HG03354 (cell line): ENCODE results near the gene RNF220.

ENCODE experiments used
- ATAC-seq: cut with Tn5 transposase; IDR thresholded peaks from one replicate; pipeline ENCODE4 v1.9.1; 2021; ENCODE audit warnings: mild to moderate bottlenecking; ENCODE audit not compliant: unreplicated experiment, poor library complexity, severe bottlenecking

RNF220 gene

DNA sequence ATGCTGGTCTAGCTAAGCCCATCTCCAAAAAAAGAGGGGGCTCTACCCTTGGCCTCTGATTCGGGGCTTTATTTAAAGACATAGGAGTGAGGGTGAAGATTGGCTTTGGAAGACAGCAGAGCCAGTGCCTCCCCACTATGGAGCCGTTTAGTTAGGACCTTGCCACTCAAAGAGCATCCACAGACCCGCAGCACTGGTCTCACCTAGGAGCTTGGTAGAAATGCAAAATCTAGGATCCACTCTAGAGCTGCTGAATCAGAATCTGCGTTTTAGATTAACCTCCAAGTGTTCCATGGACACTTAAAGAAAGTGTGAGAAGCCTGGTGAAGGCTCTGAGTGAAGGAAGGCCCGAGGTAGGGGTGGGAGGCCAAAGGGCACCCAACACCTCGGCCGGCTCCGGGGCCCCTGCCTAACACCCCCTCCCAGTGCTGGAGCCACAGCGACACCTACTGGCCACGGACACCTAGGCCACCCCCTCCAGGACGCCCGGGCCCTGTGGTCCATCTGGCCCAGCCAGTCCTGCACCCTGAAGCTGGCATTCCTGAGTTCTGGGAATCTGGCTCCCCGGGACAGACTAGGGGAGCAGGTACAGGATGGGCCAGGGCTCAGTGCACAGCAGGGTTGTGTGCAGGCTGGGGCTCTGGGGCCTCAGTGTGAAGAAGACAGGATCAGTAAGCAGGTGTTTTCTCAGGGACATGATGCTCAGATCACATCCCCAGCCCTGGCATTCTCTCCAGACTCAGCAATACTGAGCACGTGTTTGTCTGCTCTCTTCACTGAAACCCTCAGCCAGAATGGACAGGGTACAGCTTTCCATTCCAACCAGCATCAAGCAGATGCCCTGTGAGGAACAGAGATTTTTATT is 190.0 kb downstream of the RNF220 start:
- peak; percentile 71 for ATAC-seq

DNA sequence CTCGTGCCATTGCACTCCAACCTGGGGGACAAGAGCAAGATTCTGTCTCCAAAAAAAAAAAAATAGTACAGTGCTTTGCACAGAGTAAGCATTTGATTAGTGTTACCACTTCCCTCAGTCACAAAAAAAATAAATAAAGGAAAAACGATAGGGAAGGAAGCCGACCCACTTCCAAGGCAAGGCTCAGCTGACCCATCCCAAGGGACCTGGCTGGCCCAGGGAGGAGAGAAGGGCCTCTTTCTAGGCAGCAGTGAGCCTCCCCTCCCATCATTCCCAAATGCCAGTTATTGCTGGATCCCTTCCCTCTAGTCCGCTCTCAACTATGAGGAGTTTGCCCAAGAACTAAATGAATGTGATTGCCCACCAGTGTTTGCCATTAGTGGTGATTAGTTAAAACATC is 191.5 kb downstream of the RNF220 start:
- ATAC-seq, result no peak

DNA sequence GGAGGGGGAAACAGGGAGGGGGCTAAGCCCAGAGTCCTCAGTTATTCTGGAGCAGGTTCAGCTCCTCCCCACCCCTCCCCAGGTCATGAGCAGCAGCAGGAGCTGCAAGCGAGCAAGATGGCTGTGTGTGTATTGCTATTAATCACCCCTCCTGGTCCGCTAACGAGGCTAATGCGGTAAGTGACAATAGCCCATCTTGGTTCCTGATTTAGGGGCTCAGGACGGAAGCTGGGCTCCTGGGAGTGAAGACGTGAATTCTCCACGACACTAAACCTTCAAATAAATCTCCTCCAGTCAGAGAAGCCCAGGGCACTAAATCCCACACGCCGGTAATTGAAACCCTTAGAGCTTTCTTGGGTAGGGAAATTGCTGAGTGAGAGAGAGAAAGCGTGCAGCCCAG is 193.1 kb downstream of the RNF220 start:
- no peak for ATAC-seq

DNA sequence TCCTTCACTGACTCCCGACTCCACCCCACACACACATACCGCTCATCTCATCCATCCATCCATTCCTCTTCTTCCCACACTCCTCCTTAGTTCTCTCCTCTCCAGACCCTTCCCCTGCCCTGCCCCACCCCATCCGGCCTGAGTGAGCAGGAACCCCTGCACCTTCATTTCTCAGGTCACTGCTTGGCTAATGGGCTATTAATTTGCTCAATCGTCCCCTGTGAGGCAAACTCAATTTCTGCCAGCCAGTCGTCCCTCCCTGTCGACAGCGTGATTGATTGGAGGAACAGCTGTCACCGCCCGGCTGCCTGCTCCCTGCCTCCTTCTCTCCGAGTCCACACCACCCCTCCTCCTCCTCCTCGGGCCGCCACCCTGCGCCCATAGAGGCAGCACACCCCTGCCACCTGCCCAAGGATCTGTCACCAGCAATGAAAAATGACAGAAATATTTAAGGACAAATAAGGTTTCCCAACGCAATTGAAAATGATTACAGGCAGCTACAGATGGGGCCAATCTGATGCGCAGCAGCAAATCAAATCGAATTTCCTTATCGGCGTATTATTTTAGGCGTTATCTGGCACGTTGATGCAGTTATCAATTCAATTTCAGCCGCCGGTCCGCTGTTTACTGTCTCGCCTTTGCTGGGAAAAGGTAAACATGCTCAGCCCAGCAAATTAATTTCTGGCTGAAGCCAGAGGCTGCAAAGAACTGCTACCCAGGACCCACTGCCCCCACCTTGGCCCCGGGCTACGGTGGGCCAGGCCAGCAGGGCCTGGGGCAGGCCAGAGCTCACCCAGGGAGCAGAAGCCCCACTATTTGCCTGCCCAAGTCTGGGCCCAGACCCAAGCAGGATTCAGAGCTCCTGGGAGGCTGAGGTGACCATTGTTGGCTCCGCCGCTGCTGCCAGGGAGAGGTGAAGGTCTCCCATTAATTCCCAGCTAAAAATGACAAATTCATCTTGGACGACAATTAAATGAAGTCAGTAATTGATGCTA is 197.9 kb downstream of the RNF220 start:
- no peak for ATAC-seq

DNA sequence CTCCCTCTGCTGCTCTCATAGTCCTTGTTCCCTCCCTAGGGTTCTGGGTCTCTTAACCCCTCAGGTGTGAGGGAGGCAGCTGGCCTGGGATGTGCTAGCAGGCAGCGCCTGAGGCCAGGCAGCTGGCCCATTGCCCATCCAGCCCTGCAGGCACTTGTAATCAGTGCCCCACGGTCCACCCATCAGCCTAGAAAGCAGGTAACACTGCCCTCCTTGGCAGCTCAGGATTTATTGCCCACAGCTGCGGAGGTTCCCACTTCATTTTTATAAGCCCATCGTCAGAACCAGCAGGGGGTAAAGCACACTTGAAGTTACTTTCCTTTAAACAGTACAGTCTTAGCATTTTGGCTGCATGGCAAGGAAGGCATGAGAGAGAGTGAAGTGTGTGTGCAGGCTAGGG is 198.7 kb downstream of the RNF220 start:
- no peak for ATAC-seq

DNA sequence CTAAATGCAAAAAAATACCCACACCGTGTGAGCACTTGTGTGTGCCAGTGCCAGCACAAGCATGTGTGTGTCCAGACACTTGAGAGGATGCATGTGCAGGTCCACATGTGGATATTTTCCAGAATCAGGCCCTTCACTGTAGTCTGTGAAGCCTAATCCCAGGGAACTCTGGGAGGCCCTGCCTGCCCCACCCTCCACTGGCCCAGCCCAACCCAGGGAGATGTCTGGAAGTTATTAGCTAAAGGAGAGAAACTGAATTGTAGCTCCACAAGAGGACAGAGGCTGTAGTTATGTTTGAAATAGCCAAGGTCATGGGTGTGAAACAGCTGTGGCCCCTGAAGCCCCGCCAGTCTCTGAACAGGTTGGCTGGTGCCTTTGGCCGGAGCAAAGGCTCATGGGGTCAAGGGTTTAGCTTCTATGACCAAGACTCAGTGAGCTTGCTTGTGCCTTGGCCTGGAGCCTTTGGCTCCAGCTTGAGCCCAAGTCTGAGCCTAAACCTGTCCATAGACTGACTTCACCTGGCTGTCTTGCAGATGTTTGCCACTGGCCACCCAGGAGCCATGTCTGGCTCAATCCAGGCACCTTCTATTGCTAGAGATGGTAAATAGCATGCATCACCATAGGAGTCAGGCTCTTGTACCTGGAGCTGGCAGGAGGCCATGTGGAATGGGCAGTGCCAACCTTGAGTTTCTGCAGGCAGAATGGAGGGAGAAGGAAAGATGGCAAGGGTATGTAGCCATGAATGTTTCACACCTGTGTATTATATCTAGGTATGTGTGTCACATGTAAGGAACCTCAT is 199.3 kb downstream of the RNF220 start:
- no peak for ATAC-seq

DNA sequence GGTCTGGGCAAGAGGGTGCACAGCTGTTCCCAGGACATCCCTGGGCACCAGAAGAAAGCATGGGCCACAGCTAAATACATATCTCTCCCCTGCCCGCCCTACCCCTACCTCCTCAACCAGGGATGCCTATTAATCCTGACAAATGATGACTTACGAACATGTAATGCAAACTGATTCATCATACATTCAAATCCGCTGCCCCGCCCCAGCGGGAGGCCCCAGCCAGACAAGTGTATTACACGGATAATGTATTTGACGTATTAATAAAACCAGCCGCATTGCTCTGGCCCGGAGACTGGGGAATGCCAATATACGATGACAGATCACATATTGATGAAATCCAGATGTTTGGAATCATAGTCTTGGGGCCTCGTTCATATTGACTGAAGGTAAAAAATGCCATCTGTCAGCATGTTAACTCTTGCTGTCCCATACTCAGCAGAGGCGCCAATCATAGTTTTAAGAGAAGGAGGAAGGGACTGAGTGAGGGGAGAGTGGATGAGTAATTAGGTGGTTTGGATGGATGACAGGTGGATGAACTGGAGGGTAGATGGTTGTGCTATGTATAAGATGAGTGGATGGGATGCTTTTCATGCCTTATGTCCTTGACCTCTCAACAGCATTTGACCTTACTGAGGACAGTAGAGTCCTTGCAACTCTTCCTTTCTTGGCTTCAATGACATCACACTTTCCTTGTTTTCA is 201.0 kb downstream of the RNF220 start:
- no peak for ATAC-seq

DNA sequence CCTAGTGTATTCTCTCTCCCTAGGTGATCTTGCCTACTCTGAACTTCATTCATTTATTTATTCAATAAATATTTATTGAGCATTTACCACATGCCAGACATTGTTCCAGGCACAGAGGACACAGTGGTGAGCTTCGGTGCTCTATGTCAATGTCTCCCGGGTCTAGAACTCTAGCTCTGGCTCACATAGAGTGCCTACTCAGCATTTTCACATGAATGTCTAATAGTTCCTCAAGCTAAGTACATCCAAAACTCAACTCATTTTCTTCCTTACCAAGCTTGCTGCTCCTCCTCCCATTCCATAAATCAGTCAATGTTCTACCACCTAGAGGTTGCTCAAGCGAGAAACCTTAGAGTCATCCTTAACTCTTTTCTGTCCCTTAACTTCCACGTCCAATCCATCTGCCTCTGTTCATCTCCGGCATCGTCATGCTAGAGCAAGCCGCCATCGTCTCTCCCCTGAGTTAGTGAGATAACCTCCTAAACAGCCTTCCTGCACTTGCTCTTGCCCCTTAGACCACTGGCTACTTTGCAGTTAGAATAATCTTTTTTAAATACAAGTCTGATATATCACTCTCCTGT is 201.7 kb downstream of the RNF220 start:
- ATAC-seq, result no peak

DNA sequence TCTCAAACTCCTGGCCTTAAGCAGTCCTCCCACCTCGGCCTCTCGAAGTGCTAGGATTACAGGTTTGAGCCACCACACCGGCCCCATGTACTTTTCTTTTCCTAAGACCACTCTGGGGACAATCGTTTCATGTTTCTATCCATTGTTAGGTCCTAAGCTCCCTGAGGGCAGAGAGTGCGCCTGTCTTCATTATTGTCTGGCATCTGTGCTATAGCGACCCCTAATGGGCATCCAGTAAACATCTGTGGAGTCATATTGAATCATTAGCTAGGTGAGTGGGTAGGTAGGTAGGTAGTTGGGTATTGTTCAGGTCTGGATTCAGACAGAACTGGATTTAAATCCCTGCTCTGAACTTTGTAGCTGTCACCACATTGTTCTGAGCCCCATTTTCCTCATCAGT is 203.1 kb downstream of the RNF220 start:
- no peak for ATAC-seq

DNA sequence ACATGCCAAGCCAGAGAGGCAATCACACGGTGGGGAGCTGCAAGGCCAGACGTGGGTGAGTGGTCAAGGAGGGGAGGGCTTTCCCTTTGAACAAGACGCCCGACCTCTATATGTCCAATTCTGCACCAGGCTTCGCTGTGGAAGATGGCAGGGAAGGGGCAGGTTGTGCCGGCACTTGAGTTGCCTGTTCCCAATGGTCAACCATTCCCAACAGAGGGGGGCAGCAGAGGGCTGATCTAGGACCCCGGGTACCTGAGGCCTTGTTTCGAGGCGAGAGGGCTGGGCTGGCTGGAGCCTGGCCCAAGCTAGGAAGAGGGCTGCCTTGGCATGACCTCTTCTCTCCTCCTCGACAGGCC is 204.3 kb downstream of the RNF220 start:
- ATAC-seq, result no peak

DNA sequence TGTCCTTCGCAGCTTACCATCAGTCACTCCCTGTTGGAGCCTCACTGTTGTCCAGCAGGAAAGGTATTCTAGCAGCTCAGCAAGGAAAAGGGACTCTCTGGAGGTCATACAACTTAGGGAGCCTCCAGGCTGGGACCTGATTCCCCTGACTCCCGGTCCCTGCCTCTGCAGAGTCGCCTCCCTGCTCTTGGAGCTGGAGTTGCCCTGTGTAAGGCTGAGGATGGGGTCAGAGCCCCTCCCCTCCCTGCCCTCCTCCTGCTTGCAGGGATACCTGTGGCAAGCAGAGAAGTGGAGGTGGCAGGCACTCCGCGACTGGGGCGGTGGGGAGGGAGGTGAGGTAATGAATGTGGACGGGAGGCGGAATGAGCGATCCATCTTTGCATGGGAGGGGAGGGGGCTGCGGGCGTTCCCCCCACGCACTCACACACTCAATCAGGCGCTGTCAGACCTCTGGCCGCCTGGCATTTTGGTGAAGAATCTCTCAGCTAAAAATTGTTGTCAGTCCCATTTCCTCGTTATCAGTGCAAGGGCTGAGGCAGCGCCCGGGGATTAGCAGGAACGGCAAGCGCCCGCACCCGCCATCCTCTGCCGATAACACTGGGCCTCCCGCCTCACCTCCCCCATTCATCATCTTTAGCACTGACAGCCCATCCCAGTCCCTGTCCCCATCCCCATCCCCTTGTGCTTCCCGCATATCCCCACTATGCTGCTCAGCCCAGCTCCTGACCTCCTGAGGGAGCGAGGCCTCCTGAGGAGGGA is 204.9 kb downstream of the RNF220 start:
- no peak for ATAC-seq

DNA sequence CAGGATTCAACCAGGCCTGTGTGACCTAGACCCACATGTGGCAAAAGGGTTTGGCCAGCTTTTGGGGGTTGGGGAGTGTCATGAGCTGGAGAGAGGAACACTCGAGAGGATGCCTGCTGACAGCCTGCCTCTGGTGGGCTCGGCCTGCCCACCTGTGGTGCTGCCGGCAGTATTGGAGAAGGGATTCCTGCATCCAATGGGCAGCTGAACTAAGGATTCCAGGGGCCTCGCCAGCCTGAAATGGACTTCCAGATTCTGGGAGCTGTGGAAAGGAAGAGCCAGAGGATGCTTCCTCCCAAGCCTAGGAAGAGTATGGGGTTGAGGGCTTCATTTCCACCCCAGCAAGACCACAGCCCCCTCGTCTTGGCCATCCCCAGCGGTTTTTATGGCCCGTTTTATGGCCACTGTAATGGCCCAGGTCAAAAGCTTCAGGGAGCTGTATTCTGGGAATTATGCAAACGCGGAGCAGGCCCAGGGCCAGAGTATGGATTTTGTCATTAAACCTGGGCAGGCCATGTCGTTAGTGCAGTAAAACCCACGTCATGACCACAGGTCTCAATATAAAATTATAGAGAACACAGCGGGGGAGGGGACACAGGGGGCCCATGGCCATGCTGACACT is 205.6 kb downstream of the RNF220 start:
- ATAC-seq, result no peak

DNA sequence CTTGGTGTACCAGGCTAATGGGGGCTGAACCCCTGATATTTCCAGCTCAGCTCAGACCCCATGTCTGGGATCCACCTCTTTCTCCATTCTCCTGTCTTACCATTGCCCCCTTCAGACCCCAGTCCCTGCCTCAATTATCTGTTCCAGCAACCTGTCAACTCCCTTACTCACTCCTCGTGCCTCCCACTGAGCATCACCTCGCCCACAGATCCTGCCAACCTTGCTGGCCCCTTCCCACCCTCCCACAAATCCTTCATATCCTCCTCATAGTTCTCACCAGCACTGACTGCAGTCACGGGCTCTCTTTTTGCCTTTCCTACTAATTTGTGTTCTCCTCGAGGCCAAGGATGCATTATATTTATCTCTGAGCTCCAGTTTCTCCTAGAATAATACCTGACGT is 206.4 kb downstream of the RNF220 start:
- ATAC-seq, result no peak

DNA sequence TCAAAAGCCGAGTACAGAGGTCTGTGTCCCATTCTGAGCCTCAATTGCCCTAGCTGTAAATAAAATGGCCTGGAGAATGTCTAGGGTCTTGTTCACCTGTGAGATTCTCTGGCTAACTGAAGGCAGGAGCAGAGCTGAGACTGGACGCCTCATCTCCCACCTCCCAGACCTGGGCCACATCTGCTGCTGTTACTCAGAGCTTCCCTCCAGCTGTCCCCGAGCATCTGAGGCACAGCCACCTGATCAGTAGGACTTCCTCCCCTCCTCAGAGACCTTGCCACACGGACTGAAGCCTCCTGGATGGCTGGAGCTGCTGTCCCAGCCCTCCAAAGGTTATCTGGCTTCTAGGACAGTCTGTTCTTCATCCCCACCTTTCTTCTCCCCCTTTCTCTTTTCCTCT is 206.8 kb downstream of the RNF220 start:
- no peak for ATAC-seq

DNA sequence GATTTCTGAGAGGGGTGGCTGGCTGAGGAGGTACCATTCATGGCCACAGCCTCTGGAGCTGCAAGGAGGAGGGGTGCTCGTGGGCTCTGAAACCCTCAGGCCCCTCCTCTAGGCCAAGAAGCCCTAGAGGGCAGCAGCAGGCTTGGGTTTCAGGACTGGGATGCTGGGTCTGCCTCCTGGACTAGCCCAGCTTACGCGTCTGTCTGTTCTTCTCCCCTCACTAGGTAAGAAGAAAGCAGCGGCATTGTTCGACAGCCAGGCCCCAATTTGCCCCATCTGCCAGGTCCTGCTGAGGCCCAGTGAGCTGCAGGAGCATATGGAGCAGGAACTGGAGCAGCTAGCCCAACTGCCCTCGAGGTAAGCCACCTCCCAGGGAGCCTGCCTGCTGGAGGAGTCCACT is 208.9 kb downstream of the RNF220 start:
- ATAC-seq, result no peak

DNA sequence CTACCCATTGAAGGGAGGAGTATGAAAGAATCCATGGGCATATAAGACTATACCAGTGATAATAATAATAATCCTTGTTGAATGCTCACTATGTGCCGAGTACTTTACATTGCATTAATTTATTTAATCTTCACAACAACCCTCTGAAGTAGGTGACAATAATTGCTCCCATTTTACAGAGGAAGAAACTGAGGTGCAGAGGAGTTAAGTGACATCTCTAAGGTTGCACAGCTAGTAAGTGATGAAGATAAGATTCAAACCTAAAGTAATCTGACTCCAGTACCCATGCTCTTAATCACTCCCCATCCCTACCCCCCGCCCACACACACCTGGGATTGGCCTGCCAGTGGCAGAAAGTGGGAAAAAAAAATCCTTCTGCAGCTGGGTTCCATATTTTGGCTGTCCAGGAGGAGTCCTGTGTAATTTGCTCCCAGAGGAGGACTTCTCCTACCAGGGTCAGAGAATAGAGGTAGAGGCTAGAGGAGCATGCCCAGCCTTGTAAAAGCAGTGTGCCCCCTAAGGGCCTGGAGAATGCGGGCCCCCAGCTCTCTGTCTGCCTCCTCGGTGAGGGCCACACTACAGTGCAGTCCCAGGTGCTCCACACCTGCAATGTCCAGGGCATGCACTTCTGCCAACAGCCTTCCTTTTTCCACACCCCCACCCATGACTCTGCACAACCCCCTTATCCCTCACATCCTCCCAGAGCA is 211.4 kb downstream of the RNF220 start:
- no peak for ATAC-seq

DNA sequence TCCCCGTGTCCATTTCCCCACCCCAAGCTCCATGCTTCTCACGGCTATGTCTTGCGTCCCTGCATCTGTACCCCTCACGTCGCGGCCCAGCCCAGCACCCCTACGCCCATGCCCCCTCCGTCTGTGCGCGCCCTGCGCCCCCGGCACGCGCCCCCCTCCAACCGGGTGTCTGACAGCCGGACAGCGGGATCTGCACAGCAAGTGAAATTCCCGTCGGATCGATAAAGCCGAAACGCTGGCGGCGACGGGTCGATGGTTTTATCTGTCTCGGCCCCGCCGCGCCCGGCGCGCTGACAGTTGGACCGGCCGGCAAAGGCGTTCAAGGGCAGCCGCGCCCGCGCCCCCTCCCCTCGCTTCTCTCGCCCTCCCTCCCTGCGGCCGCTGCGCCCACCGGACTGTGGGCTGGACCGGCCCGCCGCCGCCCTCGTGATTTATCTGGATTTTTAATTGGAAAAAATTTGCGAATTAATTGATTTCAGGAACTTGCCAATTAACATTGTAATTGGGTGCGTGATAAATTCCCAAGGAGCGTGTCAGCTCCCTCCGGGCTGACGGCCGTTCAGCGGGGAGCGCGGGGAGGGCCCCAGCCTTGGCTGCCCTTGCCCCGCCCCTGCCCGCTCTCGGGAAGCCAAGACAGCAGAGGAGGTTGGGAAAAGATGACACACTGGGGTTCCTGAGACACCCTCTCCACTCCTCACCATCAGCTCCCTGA is 212.1 kb downstream of the RNF220 start:
- no peak for ATAC-seq
